HG02623 (cell line): ENCODE results near the gene NEU1.
"Not testable (repeated sequence)": the region's sequence is repeated elsewhere in the genome, so short reads cannot be mapped to it uniquely, and the experiment has no call there.

Experiments
- ATAC-seq: cut with Tn5 transposase; IDR thresholded peaks from one replicate; pipeline ENCODE4 v1.9.1; 2021; ENCODE audit warnings: moderate library complexity; ENCODE audit not compliant: unreplicated experiment

NEU1 gene

DNA sequence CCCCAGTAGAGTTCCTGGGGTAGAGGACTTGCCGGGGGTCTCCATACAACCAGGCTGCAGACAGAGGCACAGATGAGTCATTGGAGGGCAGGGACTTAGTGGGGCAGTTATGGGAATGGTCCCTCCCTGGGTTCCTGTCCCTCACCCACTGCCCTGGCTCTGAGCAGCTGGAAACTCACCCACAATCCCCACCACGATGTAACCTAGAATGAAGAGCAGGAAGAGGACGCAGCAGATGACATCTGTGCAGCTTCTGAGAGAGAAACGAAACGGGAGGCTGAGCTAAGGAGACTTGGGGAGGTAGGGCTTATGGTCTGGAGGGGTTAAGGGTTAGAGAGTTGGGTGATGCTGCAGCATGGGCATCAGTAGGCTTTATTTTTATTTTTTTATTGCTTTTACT, 13.3 kb upstream of the NEU1 start:
- no peak for ATAC-seq

DNA sequence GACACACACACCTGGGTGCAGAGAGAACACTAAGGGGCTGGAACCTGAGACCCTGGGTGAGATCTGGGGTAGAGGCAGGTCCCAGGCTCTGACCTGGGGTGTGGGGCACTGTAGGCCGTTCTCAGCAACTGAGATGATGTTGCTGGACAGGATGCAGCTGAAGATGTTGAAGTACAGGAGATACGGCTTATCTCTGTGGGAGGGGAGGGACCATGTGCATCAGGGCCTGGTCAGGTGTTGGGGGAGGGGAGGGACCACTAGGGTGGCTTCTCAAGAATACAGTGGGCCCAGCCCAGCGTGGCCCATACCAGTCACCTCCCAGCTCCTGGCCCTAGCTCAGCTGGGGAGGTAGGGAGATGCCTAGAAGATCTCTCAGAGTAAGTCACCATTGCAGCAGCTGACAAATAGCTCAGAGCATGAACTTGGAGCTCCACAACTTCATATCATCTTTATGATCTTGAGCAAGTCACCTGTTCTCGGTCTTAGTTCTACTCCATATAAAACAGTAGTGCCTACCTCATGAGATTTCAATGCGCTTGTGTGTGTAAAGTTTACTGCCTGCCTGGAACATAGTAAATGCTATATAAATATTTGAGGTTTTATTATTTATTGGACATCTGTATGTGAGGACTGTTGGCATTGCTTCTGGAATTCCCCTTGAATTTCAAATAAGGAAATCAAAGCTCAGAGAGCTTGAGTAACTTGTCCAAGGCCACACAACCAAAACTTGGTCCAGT, 12.4 kb upstream of the NEU1 start:
- ATAC-seq = no peak

DNA sequence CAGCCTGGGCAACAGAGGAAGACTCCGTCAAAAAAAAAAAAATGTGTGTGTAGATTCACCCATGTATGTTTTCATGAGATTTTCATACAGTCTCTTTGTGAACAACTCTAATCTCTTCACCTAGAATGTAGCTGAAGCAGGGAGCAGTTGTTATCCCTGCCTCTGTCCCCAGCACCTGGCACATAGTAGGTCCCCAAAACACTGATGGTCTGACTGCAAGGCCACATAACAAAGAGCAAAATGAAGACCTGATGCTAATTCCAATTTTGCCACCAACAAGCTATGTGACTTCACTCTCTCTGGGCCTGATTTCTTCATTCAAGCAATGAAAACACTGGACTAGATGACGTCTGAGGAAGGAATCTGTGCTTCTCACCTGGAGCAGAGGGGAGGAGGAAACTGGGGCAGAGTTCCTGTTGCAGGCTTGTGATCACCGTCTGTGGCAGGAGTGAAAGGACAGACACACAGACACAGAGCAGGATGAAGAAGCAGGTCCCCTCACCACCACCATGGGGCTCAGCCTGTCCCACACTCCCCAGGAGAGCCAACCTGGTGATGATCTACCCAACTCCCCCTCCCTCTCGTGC, 11.6 kb upstream of the NEU1 start:
- ATAC-seq = no peak

DNA sequence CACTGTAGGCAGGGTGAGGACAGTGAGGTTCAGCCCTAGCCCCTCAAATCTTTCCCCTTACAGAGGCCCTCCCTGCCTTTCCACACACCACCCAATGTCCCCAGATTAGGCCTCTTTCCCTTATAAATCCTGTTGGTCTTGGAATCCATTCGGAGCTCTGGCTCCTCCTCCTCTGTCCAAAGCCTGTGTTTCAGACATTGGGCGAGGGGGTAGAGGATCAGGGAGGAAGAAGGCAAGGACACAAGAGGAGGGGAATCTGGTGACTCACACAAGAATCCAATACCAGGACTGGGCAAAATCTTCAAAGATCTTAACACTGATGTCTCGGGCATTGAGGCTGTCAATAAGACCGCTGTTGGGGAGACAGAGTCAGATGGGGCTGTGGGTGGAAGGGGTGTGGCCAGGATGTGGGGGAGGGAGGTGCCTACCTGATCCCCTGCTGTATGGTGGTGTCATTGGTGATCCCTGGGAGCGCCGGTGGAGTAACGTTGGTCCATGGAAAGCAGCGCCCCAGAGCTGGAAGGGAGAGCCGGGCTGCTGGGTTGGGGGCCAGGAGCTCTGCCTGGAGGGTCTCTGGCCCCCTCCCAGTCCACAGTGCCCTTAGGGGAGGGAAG, 8.5 kb upstream of the NEU1 start:
- no peak for ATAC-seq

DNA sequence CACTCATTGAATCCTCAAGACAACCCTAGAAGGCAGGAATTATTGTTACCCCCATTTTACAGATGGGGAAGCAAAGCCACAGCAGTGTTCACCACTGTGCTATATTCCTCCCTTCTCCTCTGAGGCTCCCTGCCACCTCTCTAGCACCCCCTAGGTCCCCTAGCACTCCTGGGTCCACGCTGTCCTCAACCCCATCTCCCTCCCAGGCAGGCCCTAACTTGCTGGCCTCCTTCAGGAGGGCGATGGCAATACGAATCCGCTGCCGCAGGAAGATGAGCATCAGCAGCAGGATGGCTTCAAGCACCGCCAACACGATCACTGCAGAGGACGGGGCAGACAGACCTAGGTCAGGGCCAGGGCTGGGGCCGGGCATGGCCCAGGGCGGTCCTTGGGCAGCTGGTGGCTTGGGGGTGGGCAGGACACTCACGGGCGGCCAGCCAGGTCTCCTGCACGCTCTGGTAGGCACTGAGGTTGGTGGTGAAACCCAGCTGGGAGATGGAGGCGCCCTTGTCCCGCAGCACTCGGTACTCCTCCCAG, 7.8 kb upstream of the NEU1 start:
- ATAC-seq = no peak

DNA sequence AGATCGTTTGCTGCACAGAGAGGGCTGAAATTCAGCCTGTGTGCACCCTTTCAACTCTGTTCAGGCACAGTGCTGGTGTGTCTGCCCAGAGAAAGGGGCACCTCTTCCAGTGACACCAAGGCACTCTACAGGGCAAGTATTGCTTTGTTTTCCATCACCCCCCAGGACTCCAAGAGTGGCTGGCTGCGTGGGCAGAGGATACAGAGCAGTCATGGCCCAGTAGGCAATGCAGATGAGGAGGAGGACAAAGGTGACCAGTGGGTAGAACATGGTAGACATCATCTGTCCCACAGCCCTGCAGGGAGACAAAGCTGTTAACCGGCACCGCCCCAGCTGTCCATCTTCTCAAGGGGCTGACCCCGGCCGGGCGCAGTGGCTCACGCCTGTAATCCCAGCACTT, 6.7 kb upstream of the NEU1 start:
- ATAC-seq = no peak

DNA sequence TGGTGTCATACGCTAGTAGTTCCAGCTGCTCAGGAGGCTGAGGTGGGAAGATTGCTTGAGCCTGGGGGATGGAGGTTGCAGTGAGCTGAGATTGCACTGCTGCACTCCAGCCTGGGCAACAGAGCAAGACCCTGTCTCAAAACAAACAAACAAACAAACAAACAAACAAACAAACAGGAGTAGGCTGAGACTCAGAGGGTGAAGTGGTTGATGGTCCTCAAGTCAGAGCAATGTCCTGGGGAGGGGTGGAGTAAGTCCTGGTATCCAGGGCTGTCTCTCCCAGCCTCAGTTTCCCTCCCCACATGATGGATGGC, 6.0 kb upstream of the NEU1 start:
- not testable (repeated sequence) for ATAC-seq

DNA sequence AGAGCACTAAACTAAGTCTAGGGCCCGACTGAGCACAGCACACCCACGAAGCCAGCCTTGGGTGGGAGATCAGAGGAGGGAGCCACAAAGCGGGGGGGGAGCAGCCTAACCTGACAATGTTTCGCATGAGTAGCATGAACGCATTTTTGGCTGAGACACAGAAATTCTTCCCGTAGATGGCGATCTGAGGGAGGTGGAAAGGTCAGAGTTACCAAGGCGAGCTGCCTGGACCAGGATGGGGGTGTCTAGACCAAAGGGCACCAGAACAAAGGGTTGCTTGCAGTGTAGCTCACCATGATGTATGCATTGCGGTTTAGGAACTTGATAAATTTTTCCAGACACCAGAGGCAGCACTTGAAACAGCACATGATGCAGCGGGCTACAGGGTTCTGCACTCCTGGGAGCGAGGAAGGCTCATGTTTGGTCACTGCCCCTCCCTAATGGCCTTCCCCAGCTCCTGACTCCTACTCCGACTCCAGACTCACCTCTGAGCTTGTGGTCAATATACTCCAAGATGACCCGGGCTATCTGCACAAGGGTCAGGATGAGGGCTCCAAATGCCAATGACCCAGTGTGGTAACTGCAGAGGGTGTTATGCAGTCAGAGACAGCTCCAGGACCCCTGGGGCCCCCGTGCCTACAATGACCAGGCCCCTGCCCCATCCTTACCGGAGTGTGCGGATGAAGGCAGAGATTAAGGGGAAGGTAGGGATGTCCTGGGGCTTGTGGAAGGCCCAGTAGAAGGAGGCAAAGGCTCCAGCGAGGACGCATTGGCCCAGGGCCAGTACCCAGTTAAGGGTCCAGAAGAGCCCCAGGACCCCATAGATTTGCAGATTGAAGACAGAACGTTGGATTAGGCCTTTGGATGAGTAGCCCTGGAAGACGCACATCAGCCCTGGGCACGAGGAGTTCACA, 2.8 kb upstream of the NEU1 start:
- ATAC-seq = no peak

DNA sequence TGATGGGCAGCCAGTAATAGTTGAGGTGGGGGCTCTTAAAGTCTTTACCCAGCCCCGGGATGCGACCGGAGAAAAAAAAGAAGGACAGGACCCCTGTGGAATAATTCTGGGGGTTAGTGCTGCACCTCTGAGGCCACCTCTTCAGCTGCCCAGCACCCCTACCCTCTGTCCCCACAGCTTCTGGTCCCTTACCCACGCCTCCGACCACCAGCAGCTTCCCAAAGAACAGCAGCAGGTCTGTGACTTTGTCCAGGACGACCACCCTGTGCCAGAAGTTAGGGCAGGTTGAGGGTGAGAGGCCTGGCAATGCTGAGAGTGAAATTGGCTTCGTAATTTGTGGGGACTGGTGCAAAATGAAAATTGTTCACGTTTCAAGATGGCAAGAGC, 2.2 kb upstream of the NEU1 start:
- ATAC-seq = no peak

DNA sequence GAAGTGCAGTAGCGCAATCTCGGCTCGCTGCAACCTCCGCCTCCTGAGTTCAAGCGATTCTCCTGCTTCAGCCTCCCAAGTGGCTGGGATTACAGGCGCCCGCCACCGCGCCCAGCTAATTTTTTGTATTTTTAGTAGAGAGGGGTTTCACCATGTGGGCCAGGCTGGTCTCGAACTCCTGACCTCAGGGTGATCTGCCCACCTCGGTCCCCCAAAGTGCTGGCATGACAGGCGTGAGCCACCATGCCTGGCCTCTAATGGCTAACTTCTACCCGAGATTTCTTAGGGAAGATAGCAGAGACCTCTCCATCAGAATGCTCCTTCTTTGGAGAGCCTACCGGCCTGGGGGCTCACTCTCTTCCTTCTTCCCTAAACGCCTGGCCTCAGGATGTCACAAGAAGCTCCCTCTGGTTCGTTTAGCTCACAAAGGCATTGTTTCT, 1.5 kb upstream of the NEU1 start:
- ATAC-seq = not testable (repeated sequence)

DNA sequence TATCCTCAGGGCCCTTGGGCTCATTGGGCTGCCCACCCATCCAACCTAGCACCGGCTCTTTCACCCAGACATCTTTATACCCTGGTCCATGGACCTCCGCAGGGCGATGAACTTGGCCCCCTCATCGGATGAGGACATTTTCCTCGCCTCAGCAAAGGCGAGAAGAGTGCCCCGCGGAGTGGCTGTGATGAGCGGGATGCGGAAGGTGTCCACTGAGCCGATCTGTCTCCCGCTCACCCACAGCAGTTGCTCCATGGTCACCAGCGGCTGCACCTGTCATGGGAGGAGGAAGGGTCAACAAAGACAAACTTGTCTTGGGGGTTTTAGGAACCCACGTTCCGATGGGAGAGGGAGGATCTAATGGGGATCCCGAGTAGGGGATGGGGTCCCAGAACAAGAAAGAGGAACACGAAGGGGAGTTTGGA, 690 bp downstream of the NEU1 start:
- ATAC-seq = no peak

DNA sequence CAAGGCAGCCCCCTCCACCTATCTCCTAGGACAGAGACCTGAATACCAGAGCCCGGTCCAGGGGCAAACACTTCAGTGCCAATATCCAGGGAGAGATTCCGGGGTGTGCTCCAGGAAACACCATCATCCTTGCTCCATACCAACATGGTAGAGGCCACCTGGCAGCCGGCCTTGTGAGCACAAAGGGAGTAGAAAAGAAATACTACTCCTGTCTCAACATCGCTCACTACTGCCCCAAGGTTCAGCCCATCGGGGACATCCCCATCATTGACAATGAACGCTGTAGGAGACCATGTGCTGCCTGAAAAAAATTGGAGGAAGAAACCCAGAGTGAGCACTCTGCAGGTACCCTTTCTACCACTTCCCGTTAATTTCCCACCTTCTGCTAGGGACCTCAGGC, 1.5 kb downstream of the NEU1 start:
- no peak for ATAC-seq

DNA sequence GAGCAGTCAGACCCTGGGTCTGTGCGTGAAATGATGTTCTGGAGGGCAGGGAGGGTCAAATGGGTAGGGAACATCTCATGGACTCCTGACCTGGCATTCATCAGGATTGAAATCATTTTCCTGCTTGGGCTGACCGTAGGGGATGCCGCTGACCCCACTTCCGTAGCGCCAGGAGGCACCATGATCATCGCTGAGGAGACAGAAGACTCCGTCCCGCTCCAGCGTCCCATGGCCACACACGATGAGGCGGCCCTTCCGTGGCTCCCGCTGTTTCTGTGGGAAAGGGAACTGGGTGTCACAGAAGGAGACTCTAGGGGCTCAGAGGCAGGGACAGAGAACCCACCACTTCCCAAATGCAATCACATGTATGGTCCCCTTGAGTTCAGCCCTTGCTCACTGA, 2.3 kb downstream of the NEU1 start:
- ATAC-seq = no peak

DNA sequence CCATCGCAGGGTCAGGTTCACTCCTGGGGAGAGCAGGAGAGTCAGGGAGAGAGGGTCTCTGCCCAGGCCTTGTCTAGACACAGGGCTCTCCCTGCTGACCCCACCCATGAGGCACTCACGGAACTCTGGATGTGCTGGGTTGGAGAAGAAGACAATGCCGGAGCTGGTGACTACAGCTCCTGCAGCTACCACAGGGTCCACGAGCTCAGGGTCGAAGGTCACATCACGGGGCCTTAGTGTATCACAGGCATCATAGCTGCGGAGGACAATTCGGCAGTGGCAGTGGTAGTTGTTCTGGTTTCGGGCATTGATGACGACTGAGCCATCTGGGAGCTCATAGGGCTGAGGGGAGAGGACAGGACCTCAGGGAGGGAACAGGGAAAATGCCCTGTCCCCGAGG, 2.7 kb downstream of the NEU1 start:
- ATAC-seq = no peak

DNA sequence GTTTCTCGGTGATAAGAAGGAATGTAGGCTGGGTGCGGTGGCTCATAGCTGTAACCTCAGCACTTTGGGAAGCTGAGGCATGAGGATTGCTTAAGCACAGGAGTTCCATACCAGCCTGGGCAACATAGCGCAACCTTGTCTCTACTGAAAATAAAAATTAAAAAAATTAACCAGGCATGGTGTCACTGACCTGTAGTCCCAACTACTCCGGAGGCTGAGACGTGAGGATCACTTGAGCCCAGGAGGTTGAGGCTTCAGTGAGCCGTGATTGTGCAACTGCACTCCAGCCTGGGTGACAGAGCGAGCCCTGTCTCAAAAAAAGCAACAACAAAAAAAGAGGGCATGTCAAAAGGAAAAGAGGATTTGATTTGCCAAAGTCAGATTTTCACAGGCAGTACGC, 3.9 kb downstream of the NEU1 start:
- no peak for ATAC-seq

DNA sequence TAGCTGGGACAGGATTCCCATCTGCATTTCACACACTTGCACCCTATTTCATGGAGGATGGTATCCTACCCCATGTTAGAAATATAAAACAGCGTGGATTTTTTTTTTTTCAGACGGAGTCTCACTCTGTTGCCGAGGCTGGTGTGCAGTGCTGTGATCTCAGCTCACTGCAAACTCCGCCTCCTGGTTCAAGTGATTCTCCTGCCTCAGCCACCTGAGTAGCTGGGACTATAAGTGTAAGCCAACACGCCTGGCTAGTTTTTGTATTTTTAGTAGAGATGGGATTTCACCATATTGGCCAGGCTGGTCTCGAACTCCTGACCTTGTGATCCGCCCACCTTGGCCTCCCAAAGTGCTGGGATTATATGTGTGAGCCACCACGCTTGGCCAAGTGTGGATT, 4.8 kb downstream of the NEU1 start:
- not testable (repeated sequence) for ATAC-seq

DNA sequence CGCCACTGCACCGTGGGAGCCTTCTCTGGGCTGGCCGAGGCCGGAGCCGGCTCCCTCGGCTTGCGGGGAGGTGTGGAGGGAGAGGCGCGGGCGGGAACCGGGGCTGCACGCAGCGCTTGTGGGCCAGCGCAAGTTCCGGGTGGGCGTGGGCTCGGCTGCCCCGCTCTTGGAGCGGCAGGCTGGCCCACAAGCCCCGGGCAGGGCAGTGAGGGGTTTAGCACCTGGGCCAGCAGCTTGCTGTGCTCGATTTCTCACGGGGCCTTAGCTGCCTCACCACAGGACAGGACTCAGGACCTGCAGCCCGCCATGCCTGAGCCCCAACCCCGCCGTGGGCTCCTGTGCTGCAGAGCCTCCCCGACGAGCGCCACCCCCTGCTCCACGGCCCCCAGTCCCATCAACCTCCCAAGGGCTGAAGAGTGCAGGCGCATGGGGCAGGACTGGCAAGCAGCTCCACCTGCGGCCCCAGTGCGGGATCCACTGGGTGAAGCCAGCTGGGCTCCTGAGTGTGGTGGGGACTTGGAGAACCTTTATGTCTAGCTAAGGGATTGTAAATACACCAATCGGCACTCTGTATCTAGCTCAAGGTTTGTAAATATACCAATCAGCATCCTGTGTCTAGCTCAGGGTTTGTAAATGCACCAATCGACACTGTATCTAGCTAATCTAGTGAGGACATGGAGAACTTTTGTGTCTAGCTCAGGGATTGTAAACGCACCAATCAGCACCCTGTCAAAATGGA, 10.5 kb downstream of the NEU1 start:
- ATAC-seq = not testable (repeated sequence)

DNA sequence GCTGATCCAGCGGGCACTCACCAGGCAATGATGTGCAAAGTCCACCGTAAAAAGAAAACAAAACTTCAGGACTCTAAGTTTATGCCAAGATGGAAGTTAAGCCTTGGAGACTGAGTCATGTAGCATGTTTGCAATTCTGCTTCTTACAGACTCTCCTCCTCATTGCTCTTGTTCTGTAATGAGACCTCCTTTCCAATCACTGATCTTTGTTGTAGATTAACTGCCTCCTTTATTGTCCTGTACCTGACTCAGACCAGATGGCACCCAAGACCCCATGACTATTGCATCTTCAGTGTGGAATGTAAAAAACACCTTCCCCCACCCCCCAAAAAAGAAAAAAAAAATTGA, 11.2 kb downstream of the NEU1 start:
- no peak for ATAC-seq

DNA sequence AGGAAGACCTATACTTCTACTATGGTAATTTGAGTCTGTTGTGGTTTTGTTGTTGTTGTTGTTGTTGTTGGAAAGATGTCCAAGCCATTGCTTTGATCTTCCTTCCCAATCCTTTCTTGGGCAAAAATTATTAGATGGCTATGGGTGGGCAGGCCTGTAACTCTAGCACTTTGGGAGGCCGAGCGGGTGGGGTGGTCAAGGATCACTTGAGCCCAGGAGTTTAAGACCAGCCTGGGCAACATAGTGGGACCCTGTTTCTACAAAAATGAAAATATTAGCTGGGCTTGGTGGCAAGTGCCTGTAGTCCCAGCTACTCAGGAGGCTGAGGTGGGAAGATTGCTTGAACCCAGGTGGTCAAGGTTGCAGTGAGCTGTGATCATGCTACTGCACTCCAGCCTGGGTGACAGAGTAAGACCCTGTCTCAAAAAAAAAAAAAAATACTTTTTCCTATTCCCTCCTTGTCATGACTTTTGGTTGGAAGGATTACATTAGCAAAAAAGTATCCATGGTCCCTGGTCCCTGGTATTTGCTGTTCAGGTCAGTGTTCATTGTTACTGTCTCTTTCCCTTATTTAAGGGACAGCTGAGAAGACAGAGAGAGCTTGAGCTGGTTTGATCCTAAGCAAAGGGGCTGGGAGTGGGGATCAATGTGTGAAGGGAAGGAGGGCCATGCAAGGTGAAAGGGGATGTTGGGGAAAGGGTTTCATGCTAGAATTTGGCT, 11.7 kb downstream of the NEU1 start:
- no peak for ATAC-seq
